HepG2 (cell line): Measurements from ENCODE around the gene WBP1. TPM values are rescaled to one million over a fixed set of nuclear protein-coding genes. Genes with fewer than 3 reads are reported as not detected.

Experiments
- ATAC-seq: fragments of 200-7000 bp; cut with Tn5 transposase; 3 replicates; pipeline ENCODE4 v1.9.1; 2020; ENCODE audit warnings: mild to moderate bottlenecking, moderate library complexity
- BruUV-seq: library from RNA; stranded (reverse); fragments of 400-500 nt; replicated peaks from 2 replicates; lab custom pipeline; 2021; lab: Mats Ljungman, UMichigan
- CTCF ChIA-PET: fragments of 300-600 bp; formaldehyde crosslinking; extraction: SDS; loops from one replicate; lab custom pipeline; 2021; ENCODE audit warnings: low total read pairs, inconsistent platforms, low intra/inter-chr PET ratio; lab: Yijun Ruan, JAX
- POLR2A ChIA-PET: fragments of 350-600 bp; sonication (Branson Sonifier 250); formaldehyde crosslinking; loops from one replicate; lab custom pipeline; 2020; ENCODE audit warnings: antibody characterized with exemption, inconsistent platforms; lab: Yijun Ruan, JAX
- DNase-seq: peaks from one replicate; pipeline ENCODE4 v3.0.0-alpha.2; 2015; ENCODE audit warnings: low spot score
- FAIRE-seq: peaks from 3 replicates; lab custom pipeline; 2011; peaks lifted over from hg19 to GRCh38; lab: Jason Lieb, UNC
- H2AFZ ChIP-seq: one replicate; pipeline ENCODE4 v1.6.1; 2011; ENCODE audit warnings: low read length, inconsistent platforms
- H3K27ac ChIP-seq: fragments of 300-600 bp; 3 replicates; pipeline ENCODE4 v1.8.0; 2011; ENCODE audit warnings: mixed run types, mild to moderate bottlenecking, mixed read lengths, low read length, inconsistent platforms; ENCODE audit not compliant: insufficient read depth; ENCODE audit errors: extremely low read length
- H3K27me3 ChIP-seq, 2 experiments: fragments of 200-600 bp in 1 of 2; 2 replicates in 1 of 2; 3 replicates in 1 of 2; pipeline versions ENCODE4 v1.6.0 to v1.8.0; 2011; ENCODE audit warnings: low read length in 2 of 2, mild to moderate bottlenecking in 2 of 2, moderate library complexity in 2 of 2, inconsistent platforms in 1 of 2; ENCODE audit not compliant: insufficient read depth in 2 of 2, control insufficient read depth in 1 of 2
- H3K36me3 ChIP-seq, 2 experiments: fragments of 200-600 bp in 1 of 2; replicated peaks in 1 of 2; 2 replicates in 1 of 2; 3 replicates in 1 of 2; pipeline versions ENCODE4 v1.5.1 to v1.8.0; 2011; ENCODE audit warnings: low read length in 2 of 2, inconsistent platforms in 1 of 2; ENCODE audit not compliant: insufficient read depth in 2 of 2, control insufficient read depth in 1 of 2
- H3K4me1 ChIP-seq: 2 replicates; pipeline ENCODE4 v1.5.1; 2012; ENCODE audit warnings: low read length, inconsistent platforms; ENCODE audit not compliant: insufficient read depth
- H3K4me2 ChIP-seq: 2 replicates; pipeline ENCODE4 v1.6.0; 2011; ENCODE audit warnings: low read depth, low read length, inconsistent platforms
- H3K4me3 ChIP-seq, 3 experiments: fragments of 200-600 bp in 1 of 3; sonication (generic), shearing (Covaris generic) in 1 of 3; replicated peaks in 1 of 3; 2 replicates each; pipeline ENCODE4 v1.5.1; 2011 to 2016; ENCODE audit warnings: low read length in 3 of 3, inconsistent platforms in 2 of 3, low read depth in 2 of 3, mild to moderate bottlenecking in 2 of 3, control low read depth in 1 of 3, mixed read lengths in 1 of 3; ENCODE audit not compliant: insufficient read depth in 1 of 3
- H3K79me2 ChIP-seq: one replicate; pipeline ENCODE4 v1.6.1; 2011; ENCODE audit warnings: low read length, inconsistent platforms; ENCODE audit not compliant: insufficient read depth
- H3K9ac ChIP-seq: 2 replicates; pipeline ENCODE4 v1.6.0; 2011; ENCODE audit warnings: mild to moderate bottlenecking, low read depth, low read length, inconsistent platforms; ENCODE audit not compliant: insufficient read depth
- H3K9me3 ChIP-seq: 2 replicates; pipeline ENCODE4 v1.5.1; 2012; ENCODE audit warnings: mild to moderate bottlenecking, low read length
- H4K20me1 ChIP-seq: 2 replicates; pipeline ENCODE4 v1.6.0; 2011; ENCODE audit warnings: inconsistent platforms, mild to moderate bottlenecking, low read length, moderate library complexity; ENCODE audit not compliant: insufficient read depth
- ARHGAP35 ChIP-seq: sonication (generic); formaldehyde crosslinking; IDR thresholded peaks from 2 replicates; pipeline ENCODE4 v1.9.0; 2022; ENCODE audit warnings: mild to moderate bottlenecking, inconsistent platforms, moderate library complexity, missing genetic modification reagents, borderline replicate concordance
- BRCA1 ChIP-seq: sonication (generic); formaldehyde crosslinking; IDR thresholded peaks from 2 replicates; pipeline ENCODE4 v1.4.0; 2020; ENCODE audit warnings: missing genetic modification reagents
- CENPT ChIP-seq: sonication (generic); formaldehyde crosslinking; IDR thresholded peaks from 2 replicates; pipeline ENCODE4 v1.8.0; 2022; ENCODE audit warnings: low read depth, mild to moderate bottlenecking, moderate library complexity, missing genetic modification reagents
- KLF13 ChIP-seq: sonication (generic); formaldehyde crosslinking; IDR thresholded peaks from 2 replicates; pipeline ENCODE4 v1.4.0; 2020; ENCODE audit warnings: mild to moderate bottlenecking, missing genetic modification reagents
- MTA1 ChIP-seq: sonication (generic); formaldehyde crosslinking; IDR thresholded peaks from 2 replicates; pipeline ENCODE4 v1.4.0; 2020; ENCODE audit warnings: missing genetic modification reagents, mild to moderate bottlenecking, borderline replicate concordance
- NONO ChIP-seq, 2 experiments: fragments of 450-650 bp in 1 of 2; sonication (generic) in 1 of 2; formaldehyde crosslinking in 1 of 2; IDR thresholded peaks in 1 of 2; conservative IDR thresholded peaks in 1 of 2; 2 replicates each; pipeline versions ENCODE4 v1.6.1 to v1.8.0; 2017 to 2022; ENCODE audit warnings: mild to moderate bottlenecking in 1 of 2, missing genetic modification reagents in 1 of 2, moderate library complexity in 1 of 2
- PHB2 ChIP-seq: fragments of 450-650 bp; IDR thresholded peaks from 2 replicates; pipeline ENCODE4 v1.6.1; 2018; ENCODE audit not compliant: partially characterized antibody
- RAD51 ChIP-seq: fragments of 450-650 bp; IDR thresholded peaks from 2 replicates; pipeline ENCODE4 v1.6.1; 2016; ENCODE audit warnings: borderline replicate concordance
- SCMH1 ChIP-seq: sonication (generic); formaldehyde crosslinking; IDR thresholded peaks from 2 replicates; pipeline ENCODE4 v1.9.0; 2021; ENCODE audit warnings: missing genetic modification reagents, mild to moderate bottlenecking, borderline replicate concordance
- SETDB1 ChIP-seq: sonication (generic); formaldehyde crosslinking; IDR thresholded peaks from 2 replicates; pipeline ENCODE4 v1.5.1; 2020; ENCODE audit warnings: missing genetic modification reagents, mild to moderate bottlenecking, borderline replicate concordance
- SPEN ChIP-seq: sonication (generic); formaldehyde crosslinking; IDR thresholded peaks from 2 replicates; pipeline ENCODE4 v1.5.1; 2020; ENCODE audit warnings: low read depth, mild to moderate bottlenecking, missing genetic modification reagents
- ZFP90 ChIP-seq: sonication (generic); formaldehyde crosslinking; IDR thresholded peaks from 2 replicates; pipeline ENCODE4 v1.8.0; 2022; ENCODE audit warnings: missing genetic modification reagents, mild to moderate bottlenecking, inconsistent platforms, borderline replicate concordance
- ZNF121 ChIP-seq: sonication (generic); formaldehyde crosslinking; IDR thresholded peaks from 2 replicates; pipeline ENCODE4 v1.5.0; 2020; ENCODE audit warnings: mild to moderate bottlenecking, missing genetic modification reagents
- WGBS: methylation state at CpG from one replicate; pipeline ENCODE4 v1.1.6; 2017; ENCODE audit warnings: low lambda C conversion rate; 5-methylcytosine and 5-hydroxymethylcytosine counted together
- in situ Hi-C: cut with HindIII; loops from 2 replicates; pipeline ENCODE4 v1.10.0; 2017; ENCODE audit warnings: low pct_unique_long_range_greater_than_20kb; ENCODE audit not compliant: extremely low pct_ligation_motif_present
- intact Hi-C: fragments of 100-400 bp; cut with micrococcal nuclease; formaldehyde crosslinking; loops from one replicate; pipeline ENCODE4 v1.10.0; 2022; ENCODE audit not compliant: unreplicated experiment
- polyA plus RNA-seq, 8 experiments: library from polyadenylated mRNA; depleted of rRNA in 3 of 8; stranded (reverse) in 7 of 8; unstranded in 1 of 8; fragments of >200 nt; fragmentation: Illumina TruSeq in 4 of 8; extraction: Trizol in 4 of 8; gene quantifications; 2 replicates each; pipeline versions ENCODE4 v1.2.1 to v1.2.3, GENCODE V29; 2011 to 2016; ENCODE audit warnings: low read depth in 4 of 8, missing spikeins in 1 of 8, mixed read lengths in 1 of 8; ENCODE audit not compliant: insufficient read depth in 1 of 8
- total RNA-seq, 5 experiments: library from RNA; depleted of rRNA; stranded (reverse); fragments of >200 nt; fragmentation: Illumina TruSeq; extraction: Trizol; gene quantifications; 2 replicates each; pipeline ENCODE4 v1.2.3, GENCODE V29; 2016; ENCODE audit warnings: low read depth in 1 of 5
- TF ChIP-seq, protein P1 (sequence below): sonication (generic); formaldehyde crosslinking; IDR thresholded peaks from 2 replicates; pipeline ENCODE4 v1.4.0; 2020; ENCODE audit warnings: missing genetic modification reagents
- TF ChIP-seq, protein P2 (sequence below): sonication (generic); formaldehyde crosslinking; IDR thresholded peaks from 2 replicates; pipeline ENCODE4 v1.4.0; 2020; ENCODE audit warnings: missing genetic modification reagents

Gene WBP1
- total and polyA plus RNA-seq, 2 of the 13 experiments (the other 11 are each of a cell fraction or from before 2014, with no cell fraction given): 38.8 to 85.7 TPM

DNA sequence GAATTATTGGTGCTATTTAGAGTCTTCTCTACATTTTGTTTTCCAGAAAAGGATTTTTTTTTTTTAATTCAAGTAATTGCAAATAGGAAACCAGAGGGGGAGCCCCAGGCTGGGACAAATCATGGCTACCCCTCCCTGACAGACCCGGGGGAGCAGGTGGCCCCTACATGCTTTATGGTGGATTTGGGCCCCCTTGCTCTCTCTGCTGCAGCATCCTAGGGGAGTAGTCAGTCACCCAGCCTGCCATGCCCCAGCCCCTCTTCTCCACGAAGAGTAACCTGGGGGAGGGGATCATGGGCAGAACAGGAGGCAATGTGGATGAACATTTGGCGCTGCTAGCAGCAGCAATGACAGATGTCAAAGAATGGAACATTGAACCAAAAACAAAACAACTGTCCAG lies 41.5 kb upstream of the WBP1 start:
- no TSS peak for BruUV-seq
- TF ChIP-seq SETDB1: no peak
- TF ChIP-seq, protein P1, sequence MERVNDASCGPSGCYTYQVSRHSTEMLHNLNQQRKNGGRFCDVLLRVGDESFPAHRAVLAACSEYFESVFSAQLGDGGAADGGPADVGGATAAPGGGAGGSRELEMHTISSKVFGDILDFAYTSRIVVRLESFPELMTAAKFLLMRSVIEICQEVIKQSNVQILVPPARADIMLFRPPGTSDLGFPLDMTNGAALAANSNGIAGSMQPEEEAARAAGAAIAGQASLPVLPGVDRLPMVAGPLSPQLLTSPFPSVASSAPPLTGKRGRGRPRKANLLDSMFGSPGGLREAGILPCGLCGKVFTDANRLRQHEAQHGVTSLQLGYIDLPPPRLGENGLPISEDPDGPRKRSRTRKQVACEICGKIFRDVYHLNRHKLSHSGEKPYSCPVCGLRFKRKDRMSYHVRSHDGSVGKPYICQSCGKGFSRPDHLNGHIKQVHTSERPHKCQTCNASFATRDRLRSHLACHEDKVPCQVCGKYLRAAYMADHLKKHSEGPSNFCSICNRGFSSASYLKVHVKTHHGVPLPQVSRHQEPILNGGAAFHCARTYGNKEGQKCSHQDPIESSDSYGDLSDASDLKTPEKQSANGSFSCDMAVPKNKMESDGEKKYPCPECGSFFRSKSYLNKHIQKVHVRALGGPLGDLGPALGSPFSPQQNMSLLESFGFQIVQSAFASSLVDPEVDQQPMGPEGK (CRISPR knock-in tag): 0 out of 2 replicates have a peak, but pooled peaks have one; percentile 13
- Histone ChIP-seq H3K79me2 (no peaks in the 10 kb centered on the region), H3K9me3 (no peaks in the 10 kb centered on the region), H3K27me3 (peaks cover 0 to 10% of the 10 kb centered on the region in 2 experiments; a peak in 3 of 5 replicates), H3K4me1 (peaks cover 45% of the 10 kb centered on the region), H3K9ac (no peak overlapping the region), H3K36me3 (no peaks in the 10 kb centered on the region), H3K4me3 (no peak overlapping the region), H3K27ac (no peak overlapping the region), H4K20me1 (no peaks in the 10 kb centered on the region), H3K4me2 (no peak overlapping the region), H2AFZ (no peak overlapping the region)
- ChIA-PET CTCF (no interaction called here), POLR2A (no interaction called here)
- WGBS: 34% methylated on average over 3 of the region's 3 CpGs
- no peak for FAIRE-seq
- ATAC-seq: no peak
- intact Hi-C loops: no loop called here
- in situ Hi-C loops: no loop called here
- DNase-seq: no peak

DNA sequence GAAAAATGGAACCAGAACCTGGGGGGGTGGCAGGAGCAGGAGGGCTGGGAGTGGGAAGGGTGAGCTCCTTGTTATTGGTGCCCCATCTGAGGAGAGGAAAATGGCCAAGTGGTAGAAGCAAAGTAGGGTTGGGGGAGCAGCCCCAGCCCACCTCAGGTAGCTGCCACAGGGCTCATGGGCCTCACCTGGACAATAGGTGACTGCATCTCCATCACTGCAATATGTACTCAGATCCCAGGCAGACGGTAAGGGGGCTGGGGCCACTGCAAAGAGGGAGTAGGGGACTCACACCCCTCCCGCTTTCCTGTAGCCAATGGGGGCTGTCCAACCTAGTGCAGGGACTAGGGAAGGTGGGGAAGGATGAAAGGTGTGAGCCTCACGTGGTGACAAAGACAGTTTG lies 41.0 kb upstream of the WBP1 start:
- in situ Hi-C loops: no loop called here
- CTCF ChIA-PET: no interaction called here
- TF ChIP-seq CENPT (CRISPR knock-in tag) (no peak), SPEN (CRISPR knock-in tag) (no peak), ZFP90 (CRISPR knock-in tag) (no peak), NONO (IDR thresholded peaks at IDR 0.05) (no peak), NONO (CRISPR knock-in tag; conservative IDR thresholded peaks at IDR 0.05) (no peak), RAD51 (no peak), PHB2 (no peak), MTA1 (no peak), ARHGAP35 (no peak), BRCA1 (no peak), KLF13 (CRISPR knock-in tag) (no peak), SCMH1 (CRISPR knock-in tag) (no peak), ZNF121 (no peak)
- TF ChIP-seq, protein P2, sequence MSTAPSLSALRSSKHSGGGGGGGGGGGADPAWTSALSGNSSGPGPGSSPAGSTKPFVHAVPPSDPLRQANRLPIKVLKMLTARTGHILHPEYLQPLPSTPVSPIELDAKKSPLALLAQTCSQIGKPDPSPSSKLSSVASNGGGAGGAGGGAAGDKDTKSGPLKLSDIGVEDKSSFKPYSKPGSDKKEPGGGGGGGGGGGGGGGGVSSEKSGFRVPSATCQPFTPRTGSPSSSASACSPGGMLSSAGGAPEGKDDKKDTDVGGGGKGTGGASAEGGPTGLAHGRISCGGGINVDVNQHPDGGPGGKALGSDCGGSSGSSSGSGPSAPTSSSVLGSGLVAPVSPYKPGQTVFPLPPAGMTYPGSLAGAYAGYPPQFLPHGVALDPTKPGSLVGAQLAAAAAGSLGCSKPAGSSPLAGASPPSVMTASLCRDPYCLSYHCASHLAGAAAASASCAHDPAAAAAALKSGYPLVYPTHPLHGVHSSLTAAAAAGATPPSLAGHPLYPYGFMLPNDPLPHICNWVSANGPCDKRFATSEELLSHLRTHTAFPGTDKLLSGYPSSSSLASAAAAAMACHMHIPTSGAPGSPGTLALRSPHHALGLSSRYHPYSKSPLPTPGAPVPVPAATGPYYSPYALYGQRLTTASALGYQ (CRISPR knock-in tag): no peak

More for the DNA sequence above, 41.0 kb upstream of the WBP1 start:
- Histone ChIP-seq H3K4me1 (peaks cover 48% of the 10 kb centered on the region), H3K9me3 (no peaks in the 10 kb centered on the region), H3K4me2 (no peak overlapping the region), H2AFZ (no peak overlapping the region), H3K4me3 (no peak overlapping the region), H3K9ac (no peak overlapping the region), H3K36me3 (no peaks in the 10 kb centered on the region), H4K20me1 (no peaks in the 10 kb centered on the region), H3K27me3 (peaks cover 0 to 10% of the 10 kb centered on the region in 2 experiments; a peak in 3 of 5 replicates), H3K27ac (no peak overlapping the region), H3K79me2 (no peaks in the 10 kb centered on the region)
- no peak for DNase-seq
- no peak for ATAC-seq
- FAIRE-seq: no peak
- intact Hi-C loops: no loop called here
- WGBS: 13% methylated on average over 3 of the region's 3 CpGs
- POLR2A ChIA-PET: no interaction called here
- BruUV-seq: no TSS peak
